Stimulated activated CD4-positive, alpha-beta T cell treated with anti-CD3 and anti-CD28 coated beads, Interleukin-2, amount 100 ng/mL, for 48 hours (primary cell): ENCODE data around the gene TRAF3.
"Not testable (repeated sequence)": the region's sequence is repeated elsewhere in the genome, so short reads cannot be mapped to it uniquely, and the experiment has no call there.

Experiments
- DNase-seq, 2 donors: peaks; one replicate each; pipeline ENCODE4 v3.0.0-alpha.2; 2020

TRAF3 gene

GRCh38 chr14:102868956-102869547 lies 91.8 kb downstream of the TRAF3 start:
- no peak for DNase-seq

DNA sequence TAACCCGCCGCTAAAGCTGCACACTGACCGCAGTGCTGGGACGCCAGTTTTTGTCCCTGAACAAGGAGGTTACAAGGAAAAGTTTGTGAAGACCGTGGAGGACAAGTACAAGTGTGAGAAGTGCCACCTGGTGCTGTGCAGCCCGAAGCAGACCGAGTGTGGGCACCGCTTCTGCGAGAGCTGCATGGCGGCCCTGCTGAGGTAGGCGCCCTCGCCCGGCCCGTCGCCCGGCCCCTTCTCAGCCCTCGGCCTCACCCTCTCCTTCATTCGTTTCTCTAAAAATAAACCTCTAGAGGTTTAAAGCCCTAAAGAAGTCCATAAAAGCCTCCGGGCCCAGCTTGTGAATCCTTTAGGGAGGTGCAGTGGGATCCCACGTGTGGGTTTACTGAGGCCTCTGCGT lies 93.0 kb downstream of the TRAF3 start:
- no peak for DNase-seq

DNA sequence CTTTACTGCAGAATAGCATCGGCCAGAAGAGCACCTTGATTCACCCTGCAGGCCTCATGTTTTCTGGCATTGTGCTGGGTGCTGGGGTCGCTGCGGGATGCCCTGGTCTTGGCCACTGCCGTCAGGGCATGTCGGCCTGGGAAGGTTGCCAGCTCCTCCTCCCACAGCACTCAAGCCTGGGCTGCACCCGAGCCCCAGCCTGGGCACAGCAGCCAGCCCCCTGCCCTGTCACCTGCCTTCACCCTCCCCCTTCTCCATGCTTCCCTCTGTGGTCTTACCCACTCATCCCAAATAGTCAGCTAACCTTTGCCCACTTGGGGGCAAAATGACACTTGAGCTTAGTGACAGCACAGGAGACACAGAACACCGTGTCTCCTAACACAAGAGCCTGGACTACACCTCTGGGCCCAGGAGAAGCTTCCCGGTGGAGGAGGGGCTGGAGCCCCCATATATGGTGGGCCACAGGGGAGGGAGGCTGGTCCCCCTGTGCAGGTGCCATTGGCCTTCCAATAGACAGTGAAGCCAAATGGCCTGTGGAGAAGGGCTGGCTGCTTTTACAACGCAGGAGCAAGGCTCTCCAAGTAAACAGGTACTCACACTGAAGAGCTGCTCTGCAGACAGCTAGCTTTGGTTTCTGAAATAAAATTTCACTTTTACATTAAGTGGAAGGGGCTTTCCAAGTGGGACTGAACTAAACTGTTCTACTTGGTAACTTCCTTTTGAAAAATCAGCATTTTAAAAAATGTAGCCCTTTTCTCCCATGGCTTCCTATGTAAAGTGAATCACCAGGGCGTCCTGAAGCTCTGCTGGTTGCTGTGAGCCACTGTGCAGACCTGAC lies 94.0 kb downstream of the TRAF3 start:
- no peak for DNase-seq

DNA sequence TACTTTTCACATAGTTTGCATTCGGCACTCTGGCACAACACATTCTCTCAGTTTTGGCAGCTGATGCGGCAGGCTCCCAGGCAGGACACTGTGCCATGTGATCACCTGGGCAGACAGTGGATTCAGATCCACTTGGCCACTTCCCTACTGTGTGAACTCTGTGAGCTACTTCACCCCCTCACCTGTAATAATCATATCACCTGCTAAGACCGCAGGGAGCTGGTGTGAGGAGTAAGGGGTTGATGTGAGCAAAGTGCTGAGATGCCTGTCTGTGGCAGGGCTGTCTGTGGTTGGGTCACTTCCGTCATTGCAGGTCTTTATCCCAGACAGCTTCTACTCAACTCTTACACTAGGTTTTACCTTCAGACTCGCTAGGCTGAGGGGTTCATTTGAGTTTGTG lies 94.8 kb downstream of the TRAF3 start:
- DNase-seq: no peak

DNA sequence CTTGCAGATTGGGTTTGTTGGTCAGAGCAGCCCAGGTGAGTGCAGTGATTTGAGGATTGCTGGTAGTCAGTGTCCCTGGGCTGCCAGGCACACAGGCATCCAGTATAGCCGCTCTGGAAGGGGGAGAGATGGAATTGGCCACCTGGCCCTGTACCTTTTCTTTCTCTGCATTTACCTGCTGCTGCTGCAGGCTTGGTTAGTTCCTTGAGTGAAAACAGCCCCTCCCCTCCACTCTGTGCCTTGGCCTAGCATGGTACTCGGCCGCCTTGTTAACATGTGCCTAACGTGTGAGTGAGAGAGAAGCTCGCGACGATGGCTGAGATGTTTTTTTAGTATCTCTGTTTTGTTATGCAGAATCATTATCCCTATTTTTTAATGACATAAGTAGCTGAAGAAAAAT lies 95.9 kb downstream of the TRAF3 start:
- DNase-seq: no peak

- no peak for DNase-seq
These were observed 96.4 kb downstream of the TRAF3 start for GRCh38 chr14:102873546-102874061.

GRCh38 chr14:102875652-102876051 lies 98.4 kb downstream of the TRAF3 start:
- DNase-seq: no peak

- not testable (repeated sequence) for DNase-seq
These were observed 100.3 kb downstream of the TRAF3 start for GRCh38 chr14:102877511-102877910.

DNA sequence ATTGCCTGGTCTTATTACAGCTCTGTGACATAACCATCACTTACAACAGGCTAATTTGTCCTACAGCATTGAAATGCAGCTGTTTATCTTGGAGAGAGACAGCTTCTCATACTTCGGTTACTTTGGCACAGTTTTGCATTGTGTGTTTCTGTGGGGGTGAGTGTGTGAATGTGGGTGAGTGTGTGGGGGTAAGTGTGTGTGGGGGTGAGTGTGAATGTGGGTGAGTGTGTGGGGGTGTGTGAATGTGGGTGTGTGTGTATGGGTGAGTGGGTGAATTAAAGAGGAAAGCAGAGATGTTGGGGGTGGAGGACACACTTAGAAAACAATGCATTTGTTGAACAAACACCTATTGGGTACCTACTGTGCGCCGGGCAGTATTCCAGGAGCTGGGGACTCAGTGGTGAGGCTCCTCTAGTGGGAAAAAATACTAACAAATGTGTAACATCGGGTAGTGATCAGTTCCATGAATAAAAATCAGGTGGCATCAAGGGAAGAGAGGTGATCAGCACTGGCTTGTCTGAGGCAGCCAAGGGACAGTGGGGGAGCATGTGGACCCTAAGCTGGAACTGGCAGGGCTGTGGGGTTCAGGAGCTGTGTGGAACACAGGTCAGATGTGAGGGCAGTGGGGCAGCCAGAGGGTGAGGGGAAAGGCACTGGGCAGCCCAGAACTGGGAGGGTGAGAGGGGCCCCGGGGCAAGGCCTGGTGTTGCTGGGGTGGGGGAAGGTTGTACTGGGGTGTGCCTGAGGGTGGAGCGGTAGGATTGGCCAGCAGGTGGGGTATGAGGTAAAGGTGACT lies 101.1 kb downstream of the TRAF3 start:
- DNase-seq: no peak

DNA sequence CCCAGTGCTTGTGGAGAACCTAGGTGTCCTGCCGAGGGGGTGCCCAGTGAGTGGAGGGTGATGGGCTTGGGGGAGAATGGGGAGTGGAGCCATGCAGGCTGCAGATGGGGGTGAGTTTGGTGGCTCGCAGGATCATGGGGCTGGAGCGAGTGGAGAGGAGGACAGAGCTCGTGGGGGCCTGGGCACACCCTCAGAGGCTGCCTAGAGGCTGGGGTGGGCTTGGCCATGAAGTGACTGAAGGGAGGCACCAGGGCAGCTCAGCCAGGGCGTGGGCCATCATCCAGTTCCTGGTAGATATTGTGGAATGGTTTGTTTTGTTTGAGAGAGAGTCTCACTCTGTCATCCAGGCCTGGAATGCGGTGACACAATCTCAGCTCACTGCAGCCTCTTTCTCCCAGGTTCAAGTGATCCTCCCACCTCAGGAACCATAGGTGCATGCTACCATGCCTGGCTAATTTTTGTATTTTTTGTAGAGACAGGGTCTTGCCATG lies 101.8 kb downstream of the TRAF3 start:
- DNase-seq: no peak

- no peak for DNase-seq
These were observed 105.1 kb downstream of the TRAF3 start for GRCh38 chr14:102882226-102882906.

- DNase-seq: peak in 1 of 2 donors; percentile 15
These were observed 105.9 kb downstream of the TRAF3 start for GRCh38 chr14:102883089-102883541.

DNA sequence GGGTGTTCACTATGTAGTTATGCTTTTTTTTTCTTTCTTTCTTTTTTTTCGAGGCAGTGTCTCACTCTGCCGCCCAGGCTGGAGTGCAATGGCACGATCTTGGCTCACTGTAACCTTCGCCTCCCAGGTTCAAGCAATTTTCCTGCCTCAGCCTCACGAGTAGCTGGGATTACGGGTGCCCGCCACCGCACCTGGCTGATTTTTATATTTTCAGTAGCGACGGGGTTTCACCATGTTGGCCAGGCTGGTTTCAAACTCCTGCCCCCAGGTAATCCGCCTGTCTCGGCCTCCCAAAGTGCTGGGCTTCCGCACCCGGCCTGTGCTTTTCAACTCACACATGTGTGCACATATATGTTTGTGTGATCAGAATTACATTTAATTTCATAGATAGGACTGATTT lies 106.3 kb downstream of the TRAF3 start:
- no peak for DNase-seq

- no peak for DNase-seq
These were observed 108.6 kb downstream of the TRAF3 start for GRCh38 chr14:102885737-102886447.

DNA sequence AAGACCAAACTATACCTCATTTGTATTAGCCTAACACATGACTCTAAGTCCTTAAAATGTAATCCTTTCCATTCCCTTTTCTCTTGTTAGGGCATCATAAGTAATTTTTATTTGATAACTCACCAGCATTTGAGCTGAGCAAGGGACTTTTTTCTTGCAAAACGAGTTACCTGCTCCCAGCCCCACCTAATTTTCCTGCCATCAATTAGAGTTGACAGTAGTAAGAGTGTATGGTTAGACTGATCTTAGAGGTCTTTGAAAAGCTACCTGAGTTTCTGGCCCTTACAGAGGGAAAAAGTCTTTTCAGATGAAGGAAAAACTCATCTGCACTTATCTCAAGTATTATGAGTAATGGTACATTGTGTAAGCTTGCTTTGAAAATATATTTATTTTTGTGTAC lies 111.5 kb downstream of the TRAF3 start:
- no peak for DNase-seq

DNA sequence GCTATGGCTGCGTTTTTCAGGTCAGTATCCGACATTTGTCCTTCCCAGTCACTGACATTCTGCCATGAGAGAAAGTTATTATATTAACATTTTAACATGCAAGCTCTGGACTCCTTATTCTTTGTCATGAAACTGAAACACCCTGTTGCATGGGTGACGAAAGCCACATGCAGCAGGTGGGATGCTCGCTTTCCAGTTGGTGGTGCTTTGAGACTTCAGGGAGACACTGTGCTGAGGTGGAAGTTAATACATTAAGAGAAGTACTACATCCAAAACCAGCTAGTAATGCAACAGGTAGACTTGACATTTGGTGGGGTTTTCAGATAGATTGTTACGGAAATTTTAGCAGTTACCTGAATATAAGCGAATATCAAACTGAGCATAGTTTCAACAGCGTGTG lies 112.4 kb downstream of the TRAF3 start:
- no peak for DNase-seq

DNA sequence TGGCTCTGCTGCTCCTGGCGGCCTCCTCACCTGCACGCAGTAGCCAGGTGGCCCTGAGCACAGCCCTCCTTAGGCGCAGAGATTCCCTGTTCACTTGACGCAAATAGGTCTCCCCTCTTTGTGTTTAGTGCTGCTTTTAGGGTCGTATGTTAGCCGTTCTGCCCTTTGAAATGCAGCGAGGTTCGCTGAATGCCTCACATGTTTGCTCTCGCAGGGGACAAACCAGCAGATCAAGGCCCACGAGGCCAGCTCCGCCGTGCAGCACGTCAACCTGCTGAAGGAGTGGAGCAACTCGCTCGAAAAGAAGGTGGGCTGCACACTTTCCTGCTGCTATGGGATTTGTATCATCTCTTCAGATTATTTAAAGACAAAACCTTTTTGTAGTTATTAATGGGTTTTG lies 113.9 kb downstream of the TRAF3 start:
- no peak for DNase-seq

DNA sequence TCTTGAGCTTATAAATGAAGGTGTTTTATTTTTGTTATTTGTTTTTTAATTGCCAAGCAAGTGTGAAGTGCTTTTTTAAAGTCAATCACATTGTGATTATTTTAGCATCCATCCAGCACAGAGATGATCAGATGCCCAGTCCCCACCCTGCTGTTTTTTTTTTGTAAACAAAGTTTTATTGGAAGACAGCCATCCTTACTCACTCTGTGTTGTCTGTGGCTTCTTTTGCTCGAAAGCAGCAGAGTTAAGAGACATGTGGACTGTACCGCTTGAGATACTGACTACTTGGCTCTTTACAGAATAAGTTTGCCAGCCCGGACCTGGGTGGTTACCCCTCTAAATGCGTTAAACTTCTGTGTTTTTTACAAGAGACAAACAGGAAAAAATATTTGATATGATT lies 114.3 kb downstream of the TRAF3 start:
- DNase-seq: no peak

GRCh38 chr14:102892651-102893050 lies 115.4 kb downstream of the TRAF3 start:
- DNase-seq: no peak

GRCh38 chr14:102893452-102893851 lies 116.2 kb downstream of the TRAF3 start:
- no peak for DNase-seq

DNA sequence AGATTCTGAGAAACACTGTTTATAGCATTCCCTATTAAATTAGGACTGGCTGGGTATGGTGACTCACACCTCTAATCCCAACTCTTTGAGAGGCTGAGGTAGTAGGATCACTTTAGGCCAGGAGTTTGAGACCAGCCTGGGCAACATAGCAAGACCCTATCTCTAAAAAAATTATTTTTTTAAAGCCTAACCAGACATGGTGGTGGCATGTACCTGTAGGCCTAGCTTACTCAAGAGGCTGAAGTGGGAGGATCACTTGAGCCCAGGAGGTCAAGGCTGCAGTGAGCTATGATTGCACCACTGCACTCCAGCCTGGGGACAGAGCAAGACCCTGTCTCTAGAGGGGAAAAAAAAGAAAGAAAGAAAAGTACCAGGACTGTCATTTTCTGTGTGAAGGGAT lies 119.5 kb downstream of the TRAF3 start:
- not testable (repeated sequence) for DNase-seq
